Fibroblast of lung (primary cell): ENCODE measurements around the gene NR6A1.

Experiments
- CTCF ChIP-seq, 2 donors: IDR thresholded peaks in 1 of 2; conservative IDR thresholded peaks in 1 of 2; 1 replicate in 1 of 2; 2 replicates in 1 of 2; pipeline ENCODE4 v1.5.1; 2011 to 2012; ENCODE audit warnings: low read length in 2 of 2, control low read depth in 1 of 2, inconsistent platforms in 1 of 2, low read depth in 1 of 2, mild to moderate bottlenecking in 1 of 2
- EZH2 ChIP-seq: IDR thresholded peaks from 2 replicates; pipeline ENCODE4 v1.5.1; 2012; ENCODE audit warnings: low read length, control low read depth, mild to moderate bottlenecking; ENCODE audit errors: missing control alignments

- no peak for TF ChIP-seq CTCF (conservative IDR thresholded peaks at IDR 0.05 in 1 of 2, IDR thresholded peaks at IDR 0.05 in 1 of 2; ENCODE audit: low read depth in 1 of 2, low read length in 2 of 2)
- TF ChIP-seq EZH2, result no peak
Measured at GRCh38 chr9:124661271-124661670, 109.8 kb downstream of the NR6A1 start.
